Heart left ventricle (tissue), 13 donors: ENCODE data around the gene PLG.

Experiments
- POLR2A ChIP-seq, 2 donors: fragments of 450-650 bp; IDR thresholded peaks; one replicate each; pipeline ENCODE4 v1.6.1; 2017; ENCODE audit warnings: antibody characterized with exemption in 2 of 2, mild to moderate bottlenecking in 2 of 2, moderate library complexity in 2 of 2
- TF ChIP-seq, protein P1 (sequence below), 12 donors: fragments of 200-600 bp; sonication (generic) in 4 of 12; IDR thresholded peaks; one replicate each; pipeline versions ENCODE4 v1.5.0 to v1.8.0; 2018 to 2022; ENCODE audit warnings: antibody characterized with exemption in 12 of 12, mild to moderate bottlenecking in 5 of 12
- donor health status: ischemic (EF 13 %, LVEDD 7.1; RV severe dilation, severe dysfunction).
- donor health status: DM: no; HTN: yes; CAD: no.
- donor health status: DM: no; HTN: no; CAD: no.
- donor health status: ischemic (EF 25% LVEDD 6.9; RV normal size, moderate dysfunction).
- donor health status: ischemic (EF 25% LVEDD 5.7; RV mildly dilated, moderate dysfunction).
- donor health status: ischemic (EF 35%, LVEDD 5.7; RV mildly dilated, moderate dysfunction).
- donor health status: nonischemic (EF 11% LVEDD 7.7; RV severe dilation, severe dysfunction).
- donor health status: DM: yes; HTN: yes; CAD: no.
- donor health status: PGD.
- donor health status: ischemic (EF 29% LVEDD 5.4; RV normal size, mild dysfunction).
- donor health status: nonischemic (EF 23%, LVEDD 6.1; RV moderate dilation, normal function).

DNA sequence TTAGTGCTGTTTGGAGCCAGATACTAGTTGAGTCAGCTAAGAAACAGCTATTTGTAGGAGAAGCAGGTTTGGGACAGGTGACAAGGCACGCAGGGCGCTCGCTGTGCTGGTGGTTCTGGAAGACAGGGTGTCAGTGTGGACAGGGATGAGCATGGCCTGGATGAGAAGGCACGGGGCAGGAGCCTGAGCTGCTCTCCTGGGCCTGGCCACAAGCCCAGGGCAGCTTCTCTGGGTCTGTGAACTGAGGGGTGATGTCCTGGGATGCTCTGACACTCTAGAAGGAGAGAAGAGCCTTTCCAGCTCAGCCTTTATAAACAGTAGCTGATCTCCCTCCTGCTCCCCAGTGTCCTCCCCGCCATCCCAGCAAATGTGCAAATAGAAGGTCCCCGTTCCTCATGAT lies 37.9 kb downstream of the PLG start:
- TF ChIP-seq, protein P1, sequence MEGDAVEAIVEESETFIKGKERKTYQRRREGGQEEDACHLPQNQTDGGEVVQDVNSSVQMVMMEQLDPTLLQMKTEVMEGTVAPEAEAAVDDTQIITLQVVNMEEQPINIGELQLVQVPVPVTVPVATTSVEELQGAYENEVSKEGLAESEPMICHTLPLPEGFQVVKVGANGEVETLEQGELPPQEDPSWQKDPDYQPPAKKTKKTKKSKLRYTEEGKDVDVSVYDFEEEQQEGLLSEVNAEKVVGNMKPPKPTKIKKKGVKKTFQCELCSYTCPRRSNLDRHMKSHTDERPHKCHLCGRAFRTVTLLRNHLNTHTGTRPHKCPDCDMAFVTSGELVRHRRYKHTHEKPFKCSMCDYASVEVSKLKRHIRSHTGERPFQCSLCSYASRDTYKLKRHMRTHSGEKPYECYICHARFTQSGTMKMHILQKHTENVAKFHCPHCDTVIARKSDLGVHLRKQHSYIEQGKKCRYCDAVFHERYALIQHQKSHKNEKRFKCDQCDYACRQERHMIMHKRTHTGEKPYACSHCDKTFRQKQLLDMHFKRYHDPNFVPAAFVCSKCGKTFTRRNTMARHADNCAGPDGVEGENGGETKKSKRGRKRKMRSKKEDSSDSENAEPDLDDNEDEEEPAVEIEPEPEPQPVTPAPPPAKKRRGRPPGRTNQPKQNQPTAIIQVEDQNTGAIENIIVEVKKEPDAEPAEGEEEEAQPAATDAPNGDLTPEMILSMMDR (IDR thresholded peaks at IDR 0.05): no peak
- TF ChIP-seq POLR2A (IDR thresholded peaks at IDR 0.05): no peak
